ENCODE data around the gene BDKRB1. TPM values are rescaled to one million over a fixed set of nuclear protein-coding genes. Genes with fewer than 3 reads are reported as not detected.

Gene BDKRB1
- total and polyA plus RNA-seq, 10 of the 15 experiments (the other 5 are each of a cell fraction or from before 2014, with no cell fraction given): 0.21 TPM; not detected in 9

- ATAC-seq: no peak
- RAD21 ChIA-PET (ENCODE audit: unreplicated experiment): no interaction called here
- Histone ChIP-seq H4K20me1 (ENCODE audit: control insufficient read depth, insufficient read depth) (no peaks in the 10 kb centered on the region), H3K4me1 (ENCODE audit: control insufficient read depth, insufficient read depth, low read length) (no peaks in the 10 kb centered on the region), H3K36me3 (ENCODE audit: control insufficient read depth in 2 of 2, insufficient read depth in 2 of 2, low read length in 1 of 2) (no peaks in the 10 kb centered on the region), H3K4me2 (ENCODE audit: control insufficient read depth, insufficient read depth) (no peak overlapping the region), H2AFZ (ENCODE audit: control insufficient read depth, low read depth, low read length) (no peak overlapping the region), H3K9me3 (replicated peaks; ENCODE audit: control insufficient read depth, insufficient read depth, low read length) (no peaks in the 10 kb centered on the region), H3K27ac (ENCODE audit: control insufficient read depth, insufficient read depth) (no peak overlapping the region), H3K79me2 (ENCODE audit: control insufficient read depth, insufficient read depth, low read length) (no peaks in the 10 kb centered on the region), H3K4me3 (no peak overlapping the region), H3K9ac (ENCODE audit: control insufficient read depth, insufficient read depth, low read length) (no peak overlapping the region), H3K27me3 (replicated peaks in 1 of 2; ENCODE audit: control insufficient read depth in 2 of 2, insufficient read depth in 2 of 2, low read length in 1 of 2) (peaks cover 7 to 11% of the 10 kb centered on the region in 2 experiments)
- TF ChIP-seq ZBTB40 (IDR thresholded peaks at IDR 0.05; ENCODE audit: borderline replicate concordance) (peak; percentile 76), POU2F2 (IDR thresholded peaks at IDR 0.05; ENCODE audit: borderline replicate concordance, low read depth, low read length) (no peak)
- no TSS peak for BruUV-seq (replicated peaks)
- intact Hi-C loops (cut with micrococcal nuclease; ENCODE audit: unreplicated experiment) (no loop called here), in situ Hi-C loops (cut with MboI) (no loop called here)
- WGBS (ENCODE audit: insufficient coverage, insufficient replicate concordance, low lambda C conversion rate, missing lambda C conversion rate): 32% methylated on average over 8 of the region's 8 CpGs
- FAIRE-seq: no peak
- CTCF ChIA-PET: no interaction called here
- DNase-seq (ENCODE audit: low read depth, low spot score): no peak
- SMC1A ChIA-PET (ENCODE audit: uncharacterized antibody, unreplicated experiment): no interaction called here
- POLR2A ChIA-PET: no interaction called here
Measured at GRCh38 chr14:96206461-96206860, 49.5 kb upstream of the BDKRB1 start.

GRCh38 chr14:96207686-96208085 lies 48.3 kb upstream of the BDKRB1 start:
- no peak overlapping the region for H3K9ac ChIP-seq (ENCODE audit: control insufficient read depth, insufficient read depth, low read length)
- H3K4me1 ChIP-seq (ENCODE audit: control insufficient read depth, insufficient read depth, low read length): no peaks in the 10 kb centered on the region
- H3K27ac ChIP-seq (ENCODE audit: control insufficient read depth, insufficient read depth): no peak overlapping the region
- H4K20me1 ChIP-seq (ENCODE audit: control insufficient read depth, insufficient read depth): no peaks in the 10 kb centered on the region
- ChIA-PET RAD21 (ENCODE audit: unreplicated experiment) (no interaction called here), CTCF (no interaction called here), SMC1A (ENCODE audit: uncharacterized antibody, unreplicated experiment) (no interaction called here), POLR2A (no interaction called here)
- BruUV-seq (replicated peaks): no TSS peak
- 55% methylated on average over 5 of the region's 5 CpGs for WGBS (ENCODE audit: insufficient coverage, insufficient replicate concordance, low lambda C conversion rate, missing lambda C conversion rate)
- peaks cover 7% of the 10 kb centered on the region in 2 experiments; a peak in 3 of 4 replicates for H3K27me3 ChIP-seq (replicated peaks in 1 of 2; ENCODE audit: control insufficient read depth in 2 of 2, insufficient read depth in 2 of 2, low read length in 1 of 2)
- in situ Hi-C loops (cut with MboI) (no loop called here), intact Hi-C loops (cut with micrococcal nuclease; ENCODE audit: unreplicated experiment) (no loop called here)
- H3K79me2 ChIP-seq (ENCODE audit: control insufficient read depth, insufficient read depth, low read length): no peaks in the 10 kb centered on the region
- no peak overlapping the region for H3K4me3 ChIP-seq
- H3K4me2 ChIP-seq (ENCODE audit: control insufficient read depth, insufficient read depth): no peak overlapping the region
- ATAC-seq (no peak), DNase-seq (ENCODE audit: low read depth, low spot score) (no peak), FAIRE-seq (no peak)
- no peaks in the 10 kb centered on the region for H3K36me3 ChIP-seq (ENCODE audit: control insufficient read depth in 2 of 2, insufficient read depth in 2 of 2, low read length in 1 of 2)
- H2AFZ ChIP-seq (ENCODE audit: control insufficient read depth, low read depth, low read length): no peak overlapping the region
- H3K9me3 ChIP-seq (replicated peaks; ENCODE audit: control insufficient read depth, insufficient read depth, low read length): peaks cover 2% of the 10 kb centered on the region; the same call in 1 of the 3 replicates
- TF ChIP-seq BCLAF1 (IDR thresholded peaks at IDR 0.05) (no peak), RAD51 (IDR thresholded peaks at IDR 0.05) (no peak), SRF (IDR thresholded peaks at IDR 0.05; ENCODE audit: low read depth in 2 of 2, low read length in 2 of 2) (no peak), NKRF (conservative IDR thresholded peaks at IDR 0.05) (no peak), GATAD2B (conservative IDR thresholded peaks at IDR 0.05; ENCODE audit: low read depth) (no peak), NFIC (IDR thresholded peaks at IDR 0.05; ENCODE audit: low read depth, low read length) (no peak), ZZZ3 (IDR thresholded peaks at IDR 0.05; ENCODE audit: control insufficient read depth, insufficient read length, low read depth) (no peak)
